ENCODE results near the gene SMIM35. TPM values are rescaled to one million over a fixed set of nuclear protein-coding genes. Genes with fewer than 3 reads are reported as not detected.

Gene SMIM35
- total and polyA plus RNA-seq, 2 donors (not counting 1 experiment from before 2014, with no cell fraction given): not detected

DNA sequence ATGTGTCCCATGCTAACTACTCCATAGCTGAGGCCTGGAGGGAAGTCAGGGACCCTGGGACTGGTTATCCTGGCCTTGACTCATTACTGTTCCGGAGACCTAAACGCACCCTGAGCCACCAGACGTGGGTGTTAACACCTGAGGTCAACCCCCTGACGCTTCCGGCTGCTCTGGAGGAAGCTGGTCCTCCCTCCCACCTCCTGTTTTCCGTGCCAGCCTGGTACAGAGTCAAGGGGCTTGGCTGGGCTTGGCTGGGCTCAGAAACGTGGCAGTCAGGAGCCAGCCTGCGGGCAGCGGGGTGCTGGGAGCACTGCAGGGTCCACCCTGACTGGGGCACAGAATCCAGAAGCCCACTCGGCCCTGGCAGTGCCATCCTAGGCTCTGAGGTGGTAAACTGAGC lies 7.3 kb downstream of the SMIM35 start:
- TF ChIP-seq, protein P1, sequence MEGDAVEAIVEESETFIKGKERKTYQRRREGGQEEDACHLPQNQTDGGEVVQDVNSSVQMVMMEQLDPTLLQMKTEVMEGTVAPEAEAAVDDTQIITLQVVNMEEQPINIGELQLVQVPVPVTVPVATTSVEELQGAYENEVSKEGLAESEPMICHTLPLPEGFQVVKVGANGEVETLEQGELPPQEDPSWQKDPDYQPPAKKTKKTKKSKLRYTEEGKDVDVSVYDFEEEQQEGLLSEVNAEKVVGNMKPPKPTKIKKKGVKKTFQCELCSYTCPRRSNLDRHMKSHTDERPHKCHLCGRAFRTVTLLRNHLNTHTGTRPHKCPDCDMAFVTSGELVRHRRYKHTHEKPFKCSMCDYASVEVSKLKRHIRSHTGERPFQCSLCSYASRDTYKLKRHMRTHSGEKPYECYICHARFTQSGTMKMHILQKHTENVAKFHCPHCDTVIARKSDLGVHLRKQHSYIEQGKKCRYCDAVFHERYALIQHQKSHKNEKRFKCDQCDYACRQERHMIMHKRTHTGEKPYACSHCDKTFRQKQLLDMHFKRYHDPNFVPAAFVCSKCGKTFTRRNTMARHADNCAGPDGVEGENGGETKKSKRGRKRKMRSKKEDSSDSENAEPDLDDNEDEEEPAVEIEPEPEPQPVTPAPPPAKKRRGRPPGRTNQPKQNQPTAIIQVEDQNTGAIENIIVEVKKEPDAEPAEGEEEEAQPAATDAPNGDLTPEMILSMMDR (conservative IDR thresholded peaks at IDR 0.05 in 1 of 2, IDR thresholded peaks at IDR 0.05 in 1 of 2; ENCODE audit: low read depth in 1 of 2, low read length in 2 of 2): no peak
- no peak for TF ChIP-seq EZH2 (IDR thresholded peaks at IDR 0.05; ENCODE audit: low read length, missing control alignments)
- Histone ChIP-seq H3K4me1 (ENCODE audit: control insufficient read depth, extremely low read depth, insufficient read depth, low read length) (no peaks in the 10 kb centered on the region), H4K20me1 (ENCODE audit: control insufficient read depth, extremely low read depth, insufficient read depth, low read length) (no peaks in the 10 kb centered on the region), H3K36me3 (ENCODE audit: control insufficient read depth, insufficient read depth, low read length) (no peaks in the 10 kb centered on the region), H3K79me2 (ENCODE audit: control insufficient read depth, insufficient read depth, low read length) (no peaks in the 10 kb centered on the region), H2AFZ (ENCODE audit: low read length) (no peak overlapping the region), H3K9ac (ENCODE audit: insufficient read depth, low read length) (no peak overlapping the region), H3K27ac (ENCODE audit: insufficient read depth, low read length) (no peak overlapping the region), H3K4me2 (ENCODE audit: extremely low read depth, insufficient read depth, low read length) (no peak overlapping the region), H3K27me3 (ENCODE audit: control insufficient read depth, insufficient read depth, low read length) (no peaks in the 10 kb centered on the region), H3K4me3 (replicated peaks in 1 of 4; ENCODE audit: control extremely low read depth in 1 of 4, insufficient read depth in 1 of 4, low read depth in 3 of 4, low read length in 4 of 4) (no peak overlapping the region), H3K9me3 (ENCODE audit: control insufficient read depth, insufficient read depth, low read depth, low read length) (no peaks in the 10 kb centered on the region)
- DNase-seq (ENCODE audit: low read depth in 2 of 2): no peak

DNA sequence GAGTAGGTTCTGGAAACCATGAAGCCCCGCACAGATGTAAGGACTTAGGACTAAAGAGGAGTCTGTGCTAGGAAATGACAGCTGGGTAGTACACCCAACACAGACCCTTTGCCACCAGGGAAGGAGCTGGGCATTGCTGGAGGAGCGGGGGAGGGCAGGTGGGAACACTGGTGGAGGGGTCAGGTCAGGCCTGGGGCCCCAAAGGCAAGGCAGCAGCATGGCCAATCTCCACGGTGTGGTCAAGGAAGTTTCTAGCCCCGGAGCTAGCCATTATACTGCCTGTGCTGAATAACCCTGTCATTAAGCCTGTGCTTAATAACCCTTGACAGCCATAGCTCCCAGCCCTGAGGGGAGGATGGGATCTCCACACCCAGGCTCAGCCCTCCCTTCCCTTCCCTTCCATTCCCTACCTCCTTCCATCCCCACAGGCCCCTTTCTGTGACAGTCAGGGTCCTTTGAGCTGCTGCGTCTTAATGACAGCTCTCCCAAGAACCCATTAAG lies 7.8 kb downstream of the SMIM35 start:
- Histone ChIP-seq H3K9ac (ENCODE audit: insufficient read depth, low read length) (no peak overlapping the region), H3K9me3 (ENCODE audit: control insufficient read depth, insufficient read depth, low read depth, low read length) (no peaks in the 10 kb centered on the region), H3K4me2 (ENCODE audit: extremely low read depth, insufficient read depth, low read length) (no peak overlapping the region), H3K79me2 (ENCODE audit: control insufficient read depth, insufficient read depth, low read length) (no peaks in the 10 kb centered on the region), H3K4me1 (ENCODE audit: control insufficient read depth, extremely low read depth, insufficient read depth, low read length) (no peaks in the 10 kb centered on the region), H2AFZ (ENCODE audit: low read length) (no peak overlapping the region), H3K27me3 (ENCODE audit: control insufficient read depth, insufficient read depth, low read length) (no peaks in the 10 kb centered on the region), H4K20me1 (ENCODE audit: control insufficient read depth, extremely low read depth, insufficient read depth, low read length) (no peaks in the 10 kb centered on the region), H3K27ac (ENCODE audit: insufficient read depth, low read length) (no peak overlapping the region), H3K36me3 (ENCODE audit: control insufficient read depth, insufficient read depth, low read length) (no peaks in the 10 kb centered on the region), H3K4me3 (replicated peaks in 1 of 4; ENCODE audit: control extremely low read depth in 1 of 4, insufficient read depth in 1 of 4, low read depth in 3 of 4, low read length in 4 of 4) (no peak overlapping the region)
- TF ChIP-seq EZH2 (IDR thresholded peaks at IDR 0.05; ENCODE audit: low read length, missing control alignments): no peak
- TF ChIP-seq, protein P1 (conservative IDR thresholded peaks at IDR 0.05 in 1 of 2, IDR thresholded peaks at IDR 0.05 in 1 of 2; ENCODE audit: low read depth in 1 of 2, low read length in 2 of 2): no peak
- no peak for DNase-seq (ENCODE audit: low read depth in 2 of 2)

DNA sequence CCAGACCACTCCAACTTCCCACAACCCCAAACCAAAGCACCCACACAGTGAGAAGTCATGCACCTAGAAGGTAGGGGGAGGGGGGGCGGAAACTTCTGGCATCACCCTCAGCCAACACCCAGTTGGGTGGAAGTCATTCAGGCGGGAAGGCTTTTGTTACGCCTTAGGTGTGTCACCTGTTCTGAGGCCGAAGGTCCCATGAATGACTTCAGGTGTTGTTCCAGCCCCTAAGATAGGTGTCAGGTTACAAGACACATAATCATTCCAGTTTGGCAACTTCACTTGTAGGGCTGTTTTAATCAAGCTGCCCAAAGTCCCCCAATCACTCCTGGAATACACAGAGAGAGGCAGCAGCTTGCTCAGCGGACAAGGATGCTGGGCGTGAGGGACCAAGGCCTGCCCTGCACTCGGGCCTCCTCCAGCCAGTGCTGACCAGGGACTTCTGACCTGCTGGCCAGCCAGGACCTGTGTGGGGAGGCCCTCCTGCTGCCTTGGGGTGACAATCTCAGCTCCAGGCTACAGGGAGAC lies 9.9 kb downstream of the SMIM35 start, which contains the start of gene TMPRSS4:
Gene TMPRSS4, plus strand, starts transcription at position 325 of the 528 bp plus-strand sequence. CDS start 225 bp downstream, outside the sequence.
- DNase-seq (ENCODE audit: low read depth in 2 of 2): no peak
- no peak for TF ChIP-seq EZH2 (IDR thresholded peaks at IDR 0.05; ENCODE audit: low read length, missing control alignments)
- TF ChIP-seq, protein P1 (conservative IDR thresholded peaks at IDR 0.05 in 1 of 2, IDR thresholded peaks at IDR 0.05 in 1 of 2; ENCODE audit: low read depth in 1 of 2, low read length in 2 of 2): no peak
- H3K4me2 ChIP-seq (ENCODE audit: extremely low read depth, insufficient read depth, low read length): no peak within 1 kb of the TSS
- H3K9me3 ChIP-seq (ENCODE audit: control insufficient read depth, insufficient read depth, low read depth, low read length): no peaks in the 10 kb centered on the region
- H3K27me3 ChIP-seq (ENCODE audit: control insufficient read depth, insufficient read depth, low read length): no peaks in the 10 kb centered on the region
- H3K9ac ChIP-seq (ENCODE audit: insufficient read depth, low read length): no peak within 1 kb of the TSS
- H2AFZ ChIP-seq (ENCODE audit: low read length): no peak within 1 kb of the TSS
- no peaks in the 10 kb centered on the region for H4K20me1 ChIP-seq (ENCODE audit: control insufficient read depth, extremely low read depth, insufficient read depth, low read length)
- H3K27ac ChIP-seq (ENCODE audit: insufficient read depth, low read length): no peak within 1 kb of the TSS
- H3K36me3 ChIP-seq (ENCODE audit: control insufficient read depth, insufficient read depth, low read length): no peaks in the 10 kb centered on the region
- H3K4me1 ChIP-seq (ENCODE audit: control insufficient read depth, extremely low read depth, insufficient read depth, low read length): no peaks in the 10 kb centered on the region
- H3K4me3 ChIP-seq (replicated peaks in 1 of 4; ENCODE audit: control extremely low read depth in 1 of 4, insufficient read depth in 1 of 4, low read depth in 3 of 4, low read length in 4 of 4): no peak within 1 kb of the TSS
- no peaks in the 10 kb centered on the region for H3K79me2 ChIP-seq (ENCODE audit: control insufficient read depth, insufficient read depth, low read length)
